HG03175 (cell line): ENCODE data around the gene ANP32E.
"Not testable (repeated sequence)": the region's sequence is repeated elsewhere in the genome, so short reads cannot be mapped to it uniquely, and the experiment has no call there.

Experiments
- ATAC-seq: cut with Tn5 transposase; IDR thresholded peaks from one replicate; pipeline ENCODE4 v1.9.1; 2021; ENCODE audit warnings: mild to moderate bottlenecking, moderate library complexity; ENCODE audit not compliant: unreplicated experiment

The ANP32E gene

DNA sequence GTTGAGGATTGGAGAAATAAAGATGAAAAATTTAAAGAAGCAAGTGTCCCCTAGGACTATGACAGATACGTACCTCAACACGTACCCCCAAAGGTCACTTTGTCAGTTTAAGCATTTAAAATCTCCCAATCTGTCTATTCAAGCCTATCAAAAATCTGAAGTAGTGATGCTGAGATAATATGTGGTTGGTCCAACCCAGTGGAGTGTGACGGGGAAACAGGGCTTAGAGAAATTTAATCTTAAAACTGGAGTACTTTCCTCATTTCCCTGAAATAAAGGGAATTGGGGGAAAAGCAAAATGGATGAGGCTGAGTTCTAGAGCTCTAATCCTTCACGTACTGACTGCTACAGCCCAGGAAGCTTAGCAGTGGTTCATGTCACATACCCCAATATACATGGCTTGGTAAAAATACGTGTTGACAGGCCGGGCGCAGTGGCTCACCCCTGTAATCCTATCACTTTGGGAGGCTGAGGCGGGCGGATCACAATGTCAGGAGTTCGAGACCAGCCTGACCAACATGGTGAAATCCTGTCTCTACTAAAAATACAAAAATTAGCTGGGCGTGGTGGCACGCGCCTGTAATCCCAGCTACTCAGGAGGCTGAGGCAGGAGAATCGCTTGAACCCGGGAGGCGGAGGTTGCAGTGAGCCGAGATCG lies 21.7 kb downstream of the ANP32E start:
- ATAC-seq, result not testable (repeated sequence)

DNA sequence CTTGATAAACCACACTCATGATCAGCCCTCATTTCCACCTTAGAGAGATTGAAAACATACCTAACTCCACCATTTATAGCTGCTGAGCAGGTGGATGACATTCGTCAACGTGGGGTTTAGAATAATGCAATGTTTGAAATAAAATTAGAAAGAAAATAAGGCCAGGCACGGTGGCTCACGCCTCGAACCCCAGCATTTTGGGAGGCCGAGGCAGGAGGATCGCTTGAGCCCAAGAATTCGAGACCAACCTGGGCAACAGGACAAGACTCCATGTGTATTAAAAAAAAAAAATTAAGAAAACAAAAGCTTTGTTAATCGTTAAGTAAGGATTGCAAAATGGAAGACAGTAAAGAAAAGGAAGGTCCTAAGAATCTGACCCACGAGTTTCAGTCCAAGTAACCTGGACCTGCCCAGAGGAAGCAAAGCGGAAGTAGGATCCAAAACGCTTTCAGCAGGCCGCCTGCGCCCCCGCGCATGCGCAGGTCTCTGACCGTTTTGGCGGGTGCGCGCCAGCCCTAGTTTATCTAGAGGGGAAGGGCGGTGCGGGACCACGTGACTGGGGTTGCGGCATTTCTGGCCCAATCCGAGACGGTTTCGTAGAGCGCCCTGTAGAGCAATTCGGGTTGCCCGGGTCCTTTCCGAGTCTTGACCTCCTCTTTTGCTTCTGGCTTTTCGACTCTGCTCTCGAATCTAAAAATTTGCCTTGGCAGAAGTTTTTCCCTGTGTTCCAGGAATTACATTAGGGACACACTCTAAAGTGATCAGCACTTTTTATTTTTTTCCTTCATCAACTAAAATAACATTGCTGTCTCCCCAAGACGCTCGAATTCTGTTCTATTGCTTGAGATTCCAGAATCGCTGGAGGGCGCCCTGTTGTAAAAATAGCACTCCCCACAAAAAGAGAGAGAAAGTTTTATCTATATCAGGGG lies 22.5 kb downstream of the ANP32E start:
- ATAC-seq, result peak; percentile 97

DNA sequence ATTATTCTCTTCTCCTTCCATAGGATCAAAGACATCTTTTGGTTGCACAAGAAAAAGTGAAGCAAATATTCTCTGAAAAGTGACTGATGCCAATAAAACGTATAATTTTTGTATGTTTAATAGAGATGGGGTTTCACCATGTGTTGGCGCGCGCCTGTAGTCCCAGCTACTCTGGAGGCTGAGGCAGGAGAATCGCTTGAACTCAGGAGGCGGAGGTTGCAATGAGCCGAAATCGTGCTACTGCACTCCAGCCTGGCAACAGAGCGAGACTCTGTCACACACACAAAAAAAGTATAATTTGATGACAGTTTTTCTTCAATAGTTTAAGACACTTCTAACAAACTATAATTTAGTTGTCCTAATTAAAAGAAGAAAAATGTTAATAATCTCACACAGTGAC lies 23.8 kb downstream of the ANP32E start:
- ATAC-seq, result no peak

DNA sequence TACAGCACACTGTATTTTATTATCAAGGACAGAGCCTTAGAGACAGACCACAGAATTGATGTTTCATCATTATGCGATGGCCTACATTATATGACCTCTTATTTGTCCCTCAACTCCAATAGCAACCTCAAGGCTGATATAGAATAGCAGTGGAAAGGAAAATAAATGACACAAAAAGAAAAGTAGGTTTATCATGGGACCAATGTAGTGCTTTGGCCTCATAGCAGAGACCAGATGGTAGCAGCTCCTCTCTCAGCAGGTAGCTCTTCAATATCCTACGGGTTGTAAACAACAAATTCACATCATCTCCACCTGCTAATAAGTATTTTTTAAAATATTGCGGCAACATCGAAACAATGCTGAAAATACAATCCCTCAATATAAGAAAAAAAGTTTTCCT lies 25.2 kb downstream of the ANP32E start:
- ATAC-seq, result no peak

DNA sequence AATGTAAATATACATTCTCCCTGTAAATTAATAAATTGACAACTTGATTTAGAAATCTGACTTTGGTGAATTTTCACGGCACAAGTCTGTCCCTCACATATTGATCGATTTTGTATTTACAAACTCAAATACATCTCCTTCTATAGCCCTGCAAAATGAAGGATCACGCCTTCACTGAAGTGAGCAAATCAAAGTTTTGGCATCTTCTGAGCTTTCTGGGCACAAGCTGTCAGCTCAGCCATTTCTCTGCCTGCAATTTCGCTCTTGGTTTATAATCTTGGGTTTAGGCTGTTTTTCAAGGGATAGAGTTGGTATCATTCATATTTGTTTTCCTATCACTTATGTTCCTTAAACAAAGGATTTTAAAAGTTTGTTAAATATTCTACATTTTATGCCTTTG lies 25.8 kb downstream of the ANP32E start:
- ATAC-seq, result no peak

DNA sequence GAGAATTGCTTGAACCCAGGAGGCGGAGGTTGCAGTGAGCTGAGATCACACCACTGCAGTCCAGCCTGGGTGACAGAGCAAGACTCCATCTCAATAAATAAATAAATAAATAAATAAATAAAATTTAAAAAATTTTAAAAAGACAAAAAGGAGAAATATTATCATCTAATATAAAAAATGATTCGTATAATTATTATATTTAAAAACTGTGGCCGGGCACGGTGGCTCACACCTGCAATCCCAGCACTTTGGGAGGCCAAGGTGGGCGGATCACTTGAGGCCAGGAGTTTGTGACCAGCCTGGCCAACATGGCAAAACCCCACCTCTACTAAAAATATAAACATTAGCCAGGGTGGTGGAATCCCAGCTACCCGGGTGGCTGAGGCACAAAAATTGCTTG lies 27.5 kb downstream of the ANP32E start:
- not testable (repeated sequence) for ATAC-seq

DNA sequence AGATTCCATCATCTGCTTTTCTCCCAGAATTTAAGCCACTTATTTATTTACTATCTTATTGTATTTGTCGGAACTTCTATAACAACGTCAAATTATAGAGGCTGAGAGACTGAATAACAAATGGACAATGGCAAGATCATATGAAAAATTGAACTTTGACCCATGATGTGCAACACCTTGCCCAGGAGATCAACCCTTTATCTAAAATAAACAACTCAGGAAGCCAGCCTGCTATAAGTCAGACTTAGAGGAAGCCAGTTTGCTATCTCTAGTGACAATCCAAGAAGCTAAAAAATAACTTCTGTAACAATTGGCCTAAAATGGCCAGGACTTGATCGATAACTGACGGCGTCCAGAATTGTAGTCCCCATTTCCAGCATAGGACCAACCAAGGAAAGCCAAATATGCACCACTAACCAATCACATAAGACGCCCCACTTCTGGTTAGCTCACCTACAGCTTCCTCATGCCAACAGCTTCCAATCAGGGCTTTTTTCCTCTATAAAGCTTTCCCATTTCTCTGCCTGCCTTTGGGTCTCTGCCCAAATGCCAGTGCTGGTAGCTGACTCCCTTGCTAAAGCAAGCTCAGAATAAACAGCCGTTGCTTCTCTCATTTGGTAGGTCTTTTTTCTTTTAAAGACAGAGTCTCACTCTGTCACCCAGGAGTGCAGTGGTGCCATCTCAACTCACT lies 28.5 kb downstream of the ANP32E start:
- ATAC-seq, result no peak

DNA sequence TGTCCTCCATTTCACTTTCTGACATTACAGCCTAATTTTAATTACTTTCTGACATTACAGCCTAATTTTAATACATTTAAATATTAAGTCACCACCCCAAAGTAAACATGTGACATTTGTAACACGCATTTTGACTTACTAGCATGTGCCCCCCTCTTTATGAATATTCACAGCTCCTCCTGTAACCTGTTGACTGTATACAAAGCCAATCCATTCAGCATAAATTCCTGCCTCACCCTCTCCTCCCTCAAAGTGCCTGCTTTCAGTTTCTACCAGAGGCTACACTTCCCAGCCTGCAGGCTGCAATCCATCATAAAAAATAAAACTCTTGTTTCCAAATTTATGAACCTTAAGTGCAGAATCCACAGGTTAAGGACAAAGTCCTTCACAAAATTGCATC lies 39.5 kb downstream of the ANP32E start:
- no peak for ATAC-seq

DNA sequence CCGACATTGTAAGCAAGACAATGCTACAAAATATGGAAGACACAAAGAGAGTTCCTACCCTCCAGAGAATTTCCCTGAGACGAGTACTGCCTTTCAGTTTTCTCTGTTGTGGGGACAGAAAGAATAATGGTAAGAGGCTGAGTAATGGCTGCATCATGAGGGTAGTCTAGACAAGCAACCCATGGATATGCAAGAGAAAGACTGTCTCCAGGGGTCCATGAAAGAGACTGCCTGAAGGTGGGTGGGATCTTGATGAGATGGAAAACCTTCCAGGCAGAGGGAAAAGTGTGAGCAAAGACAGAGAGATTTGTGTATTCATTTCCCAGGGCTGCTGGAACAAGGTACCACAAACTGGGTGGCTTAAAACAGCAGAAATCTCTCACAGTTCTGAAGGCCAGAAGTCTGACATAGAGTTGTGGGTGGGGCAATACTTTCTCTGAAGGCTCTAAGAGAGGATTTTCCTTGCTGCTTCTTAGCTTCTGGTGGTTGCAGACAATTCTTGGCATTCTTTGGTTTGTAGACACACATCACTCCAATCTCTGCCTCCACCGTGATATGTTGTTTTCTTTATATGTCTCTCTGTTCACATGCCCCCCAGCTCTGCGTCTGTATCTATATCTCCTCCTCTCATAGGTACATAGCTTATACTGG lies 41.4 kb downstream of the ANP32E start:
- ATAC-seq, result no peak

DNA sequence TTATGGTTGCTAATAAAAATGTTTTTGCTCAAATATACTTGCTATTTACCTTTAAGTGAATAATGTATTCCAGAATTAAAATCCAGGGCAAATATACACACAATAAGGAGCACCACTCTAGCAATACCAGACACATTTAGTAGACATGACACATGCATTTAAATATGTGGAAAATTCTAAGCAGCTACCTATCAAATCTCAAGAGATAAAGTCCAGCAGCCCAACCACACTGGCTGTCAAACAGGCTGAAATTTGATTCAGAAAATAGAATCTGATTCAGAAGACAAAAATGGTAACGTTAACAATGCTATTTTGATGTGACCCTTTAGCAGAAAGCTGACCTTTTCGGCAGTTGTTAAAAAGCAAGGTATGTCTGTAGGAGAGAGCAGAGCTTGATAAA lies 43.9 kb downstream of the ANP32E start:
- ATAC-seq, result no peak

DNA sequence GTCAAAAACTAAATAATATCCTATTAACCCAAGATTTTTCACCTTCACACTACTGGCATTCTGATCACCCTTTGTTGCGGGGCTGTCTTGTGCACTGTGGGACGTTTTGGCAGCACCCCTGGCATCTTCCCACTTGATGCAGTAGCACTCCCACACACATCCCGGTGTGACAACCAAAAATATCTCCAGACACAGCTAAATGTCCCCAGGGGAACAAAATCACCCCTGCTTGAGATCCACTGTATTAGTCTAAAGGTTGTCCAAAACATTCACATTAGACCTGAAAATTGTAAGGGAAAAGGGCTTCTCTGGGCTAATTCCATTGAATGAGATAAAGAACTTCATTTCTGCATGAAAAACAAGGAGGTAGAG lies 48.4 kb downstream of the ANP32E start:
- no peak for ATAC-seq

DNA sequence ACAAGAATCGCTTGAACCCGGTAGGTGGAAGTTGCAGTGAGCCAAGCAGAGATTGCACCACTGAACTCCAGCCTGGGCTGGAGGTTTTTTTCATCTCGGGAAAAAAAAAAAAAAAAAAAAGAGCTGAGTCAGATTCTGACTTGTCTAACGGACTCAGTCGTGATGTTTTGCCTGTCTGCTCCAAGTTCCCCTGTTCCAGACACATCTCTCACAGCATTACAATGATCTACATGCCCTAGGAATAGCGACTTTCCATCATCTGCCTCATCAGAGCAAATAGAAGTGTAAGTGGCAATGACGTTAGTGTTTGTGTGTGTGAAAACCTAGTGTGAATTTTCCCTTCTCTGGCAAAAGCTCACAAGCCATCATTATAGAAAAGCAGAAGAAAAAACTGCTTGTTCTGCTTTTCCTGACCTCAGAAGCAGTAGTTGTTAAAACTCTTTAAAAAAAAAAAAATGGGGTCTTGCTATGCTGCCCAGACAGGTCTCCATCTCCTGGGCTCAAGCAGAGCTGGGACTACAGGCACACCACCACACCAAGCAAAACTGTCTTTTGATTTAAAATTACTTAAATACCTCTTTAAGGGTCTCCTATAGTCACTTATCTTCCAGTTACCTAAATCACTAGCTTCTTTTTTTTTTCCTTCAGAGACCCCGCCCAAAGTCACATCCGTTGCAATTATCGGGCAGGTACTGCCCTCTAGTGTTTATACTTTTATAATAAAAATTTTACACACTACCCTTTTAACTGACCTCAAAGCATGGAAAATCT lies 48.9 kb downstream of the ANP32E start:
- no peak for ATAC-seq

DNA sequence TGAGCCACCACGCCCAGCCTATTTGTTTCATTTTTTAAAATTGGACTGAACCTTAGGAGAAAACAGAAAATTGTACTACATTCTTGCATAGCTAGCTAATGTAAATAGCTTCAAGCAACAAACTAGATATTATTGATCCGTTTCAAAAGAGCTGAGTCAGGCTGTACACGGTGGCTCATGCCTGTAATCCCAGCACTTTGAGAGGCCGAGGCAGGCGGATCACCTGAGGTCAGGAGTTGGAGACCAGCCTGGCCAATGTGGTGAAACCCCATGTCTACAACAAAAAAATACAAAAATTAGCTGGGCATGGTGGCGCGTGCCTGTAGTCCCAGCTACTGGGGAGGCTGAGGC lies 49.5 kb downstream of the ANP32E start:
- not testable (repeated sequence) for ATAC-seq

DNA sequence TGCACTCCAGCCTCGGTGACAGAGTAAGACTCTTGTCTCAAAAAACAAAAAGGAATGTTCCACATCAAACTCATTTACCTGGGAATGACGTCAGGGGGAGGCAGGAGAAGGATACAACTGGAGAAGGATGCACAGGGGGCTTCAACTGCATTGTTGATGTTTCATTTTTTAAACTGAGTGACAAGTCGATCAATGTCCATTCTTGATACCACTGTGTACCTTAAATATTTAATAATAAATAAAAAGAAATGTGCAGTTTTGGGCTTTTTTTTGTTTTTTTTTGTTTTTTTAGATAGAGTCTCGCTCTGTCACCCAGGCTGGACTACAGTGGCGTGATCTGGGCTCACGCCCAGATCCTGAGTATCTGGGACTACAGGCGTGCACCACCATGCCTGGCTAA lies 50.4 kb downstream of the ANP32E start:
- no peak for ATAC-seq

DNA sequence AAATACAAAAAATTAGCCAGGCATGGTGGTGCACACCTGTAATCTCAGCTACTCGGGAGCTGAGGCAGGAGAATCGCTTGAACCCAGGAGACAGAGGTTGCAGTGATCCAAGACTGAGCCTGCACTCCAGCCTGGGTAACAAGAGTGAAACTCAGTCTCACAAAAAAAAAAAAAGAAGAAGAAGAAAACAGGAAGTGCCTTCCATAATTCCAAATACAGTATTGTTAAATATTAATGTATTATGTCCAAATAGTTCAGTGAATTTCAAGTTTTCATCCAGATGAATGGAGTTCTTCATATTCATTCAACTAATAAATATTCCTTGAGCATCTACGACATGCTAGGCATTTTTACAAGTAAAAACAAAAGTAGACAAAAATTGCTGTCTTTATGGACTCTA lies 52.9 kb downstream of the ANP32E start:
- ATAC-seq, result no peak

DNA sequence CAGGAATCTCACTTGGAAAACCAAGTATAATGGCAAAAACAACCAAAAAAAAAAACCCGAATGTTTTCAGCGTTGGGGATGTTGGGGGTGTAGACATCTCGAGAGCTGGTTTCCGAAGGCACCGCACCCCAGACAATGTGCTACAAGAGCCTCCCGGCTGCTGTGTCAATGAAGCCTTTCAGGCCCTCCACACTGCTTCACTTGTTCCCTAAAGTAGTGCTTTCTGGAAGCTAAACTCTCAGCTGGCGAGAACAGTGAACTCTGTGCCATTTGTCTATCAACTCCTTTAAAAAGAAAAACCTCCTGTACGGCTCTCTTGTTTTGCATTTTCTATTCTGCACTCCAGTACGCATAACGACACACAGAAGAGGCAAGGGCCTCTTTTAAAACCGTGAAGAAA lies 53.7 kb downstream of the ANP32E start:
- ATAC-seq, result no peak

DNA sequence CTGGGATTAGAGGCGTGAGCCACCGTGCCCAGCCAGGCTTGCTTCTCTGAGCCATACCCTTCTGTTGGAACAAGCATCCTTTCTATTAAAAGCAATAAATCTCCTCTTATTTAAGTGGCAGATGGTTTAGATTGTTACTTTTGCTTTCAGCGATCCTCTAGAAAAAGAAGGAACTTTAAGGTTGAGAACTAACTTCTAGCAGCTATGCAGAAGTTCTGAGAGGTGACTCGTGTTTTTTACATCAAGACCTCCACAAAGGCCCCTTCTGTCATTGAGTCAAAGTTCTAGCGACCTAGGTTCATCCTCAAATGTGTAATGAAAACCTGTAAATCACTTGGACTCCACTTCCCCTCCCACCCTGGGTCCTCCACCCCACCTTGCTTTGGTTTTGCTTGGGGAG lies 55.4 kb downstream of the ANP32E start:
- no peak for ATAC-seq

DNA sequence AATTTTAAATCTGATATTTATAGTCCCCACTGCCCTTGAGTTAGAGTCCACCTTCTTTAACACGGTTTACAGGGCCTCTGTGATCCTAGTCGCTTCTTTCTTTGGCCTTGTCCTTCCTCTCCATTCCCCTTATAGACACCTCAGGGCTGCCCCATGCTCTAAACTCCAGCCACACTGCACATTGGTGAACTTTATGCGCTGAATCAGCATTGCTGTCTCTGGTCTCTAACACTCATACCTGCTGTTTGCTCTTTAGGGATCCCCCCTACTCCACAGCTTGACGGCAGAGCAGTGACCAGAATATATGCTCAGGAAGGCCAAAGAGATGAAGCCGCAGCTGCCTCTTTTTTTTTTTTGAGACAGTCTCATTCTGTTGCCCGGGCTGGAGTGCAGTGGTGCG lies 56.0 kb downstream of the ANP32E start:
- ATAC-seq, result no peak

DNA sequence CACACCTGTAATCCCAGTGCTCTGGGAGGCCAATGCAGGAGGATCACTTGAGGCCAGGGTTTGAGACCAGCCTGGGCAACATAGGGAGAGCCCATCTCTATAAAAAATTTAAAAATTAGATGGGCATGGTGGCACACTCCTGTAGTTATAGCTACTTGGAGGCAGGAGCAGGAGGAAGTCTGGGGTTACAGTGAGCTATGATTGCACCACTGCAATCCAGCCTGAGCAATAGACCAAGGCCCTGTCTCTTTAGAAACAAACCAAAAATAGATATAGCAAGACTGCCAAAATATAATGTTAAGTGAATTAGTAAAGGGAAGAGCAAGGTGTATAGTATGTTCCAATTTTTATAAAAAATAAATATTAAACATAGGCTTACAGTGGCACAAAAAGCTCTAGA lies 57.4 kb downstream of the ANP32E start:
- no peak for ATAC-seq

DNA sequence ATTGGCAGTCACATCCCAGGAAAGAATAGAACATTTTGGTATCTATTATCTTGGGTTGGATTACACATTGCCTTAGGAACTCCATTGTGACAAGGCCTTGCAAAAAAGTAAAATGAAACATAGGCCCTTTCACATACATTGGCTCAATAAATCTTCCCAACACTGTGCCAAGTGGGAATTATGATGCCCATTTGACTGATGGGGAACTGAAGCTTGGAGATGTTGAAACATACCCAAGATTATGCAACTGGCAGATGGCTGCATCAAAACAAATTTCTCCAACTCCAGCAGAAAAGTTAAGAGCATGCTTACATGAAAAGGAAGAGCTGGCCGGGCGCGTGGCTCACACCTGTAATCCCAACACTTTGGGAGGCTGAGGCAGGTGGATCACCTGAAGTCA lies 59.3 kb downstream of the ANP32E start:
- no peak for ATAC-seq

DNA sequence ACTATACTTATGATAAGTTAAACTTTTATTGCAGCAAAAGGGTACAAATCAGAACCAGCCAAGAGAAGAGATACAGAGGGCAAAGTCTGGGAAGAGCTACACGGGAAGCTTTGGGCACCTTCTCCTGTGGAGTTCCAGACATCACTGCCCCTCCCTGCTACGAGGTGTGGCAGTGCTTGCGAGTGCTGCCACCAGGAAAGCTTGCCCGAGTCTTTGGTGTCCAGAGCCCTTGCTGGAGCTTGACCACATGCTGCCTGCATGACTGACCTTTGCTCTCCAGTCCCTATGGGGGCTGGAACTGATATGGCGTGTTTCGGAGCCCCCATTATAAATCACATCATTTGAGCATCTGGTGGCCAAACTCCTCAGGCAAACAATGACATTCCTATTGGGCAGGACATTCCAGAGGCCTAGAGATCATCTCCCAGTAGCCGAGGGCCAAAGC lies 62.7 kb downstream of the ANP32E start:
- no peak for ATAC-seq
